Memory B cell (primary cell): ENCODE results near the gene NLGN2.
A peak's percentile ranks its signal among the peaks of the same experiment; 100 is the strongest.

Experiments used
- ATAC-seq: fragments of 150-1000 bp; cut with Tn5 transposase; 2 replicates; pipeline ENCODE4 v1.10.0; 2021; ENCODE audit warnings: low read depth, mild to moderate bottlenecking, moderate library complexity
- DNase-seq, 2 donors: peaks; one replicate each; pipeline ENCODE4 v3.0.0; 2022; ENCODE audit warnings: low spot score in 2 of 2
- H3K27ac Mint-ChIP-seq: one replicate; pipeline ENCODE4 v1.8.0; 2022; ENCODE audit warnings: mild to moderate bottlenecking, moderate library complexity, mixed read lengths
- H3K27me3 Mint-ChIP-seq: one replicate; pipeline ENCODE4 v1.8.0; 2022; ENCODE audit warnings: mixed read lengths
- H3K36me3 Mint-ChIP-seq: one replicate; pipeline ENCODE4 v1.8.0; 2022; ENCODE audit warnings: mild to moderate bottlenecking, mixed read lengths
- H3K4me1 Mint-ChIP-seq: one replicate; pipeline ENCODE4 v1.8.0; 2022; ENCODE audit warnings: mixed read lengths
- H3K4me3 Mint-ChIP-seq: one replicate; pipeline ENCODE4 v1.8.0; 2022; ENCODE audit warnings: mild to moderate bottlenecking, moderate library complexity, mixed read lengths
- H3K9me3 Mint-ChIP-seq: one replicate; pipeline ENCODE4 v1.8.0; 2022; ENCODE audit warnings: mixed read lengths

The NLGN2 gene

DNA sequence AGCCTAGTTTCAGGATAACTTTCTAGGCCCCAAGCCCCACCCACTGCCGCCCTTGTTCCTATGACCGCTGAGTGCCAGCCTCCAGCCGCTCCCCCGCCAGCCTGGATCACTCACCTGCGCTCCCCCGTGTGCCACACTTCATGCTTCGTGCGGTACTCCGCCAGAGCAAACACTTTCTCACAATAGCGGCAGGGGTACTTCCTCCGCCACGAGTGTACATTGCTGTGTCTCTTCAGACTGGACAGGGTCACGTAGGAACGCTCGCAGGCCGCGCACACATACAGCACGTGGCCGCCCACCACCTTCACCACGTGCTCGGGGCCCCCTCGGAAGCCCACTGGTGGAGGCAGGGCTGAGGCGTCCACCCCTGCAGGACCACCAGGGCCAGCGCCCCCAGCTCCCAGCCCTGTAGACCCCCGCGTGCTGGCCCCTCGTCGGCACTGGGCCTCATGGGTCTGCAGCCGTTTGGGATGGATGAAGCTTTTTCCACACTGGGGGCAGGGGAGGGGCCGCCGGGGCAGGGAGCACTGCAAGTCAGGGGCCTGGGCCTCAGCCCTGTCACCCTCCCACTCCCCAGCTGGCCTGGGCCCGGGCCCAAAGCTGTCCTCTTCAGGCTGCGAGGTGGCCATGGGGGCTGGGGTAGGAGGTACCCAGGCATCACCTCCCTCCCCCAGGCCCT is 58.1 kb downstream of the NLGN2 start:
- Mint-ChIP-seq H3K27ac (no peak overlapping the region), H3K27me3 (no peaks in the 10 kb centered on the region), H3K4me3 (no peak overlapping the region), H3K36me3 (peaks cover 18% of the 10 kb centered on the region), H3K4me1 (peaks cover 14% of the 10 kb centered on the region), H3K9me3 (no peaks in the 10 kb centered on the region)
- DNase-seq (no peak), ATAC-seq (no peak)

DNA sequence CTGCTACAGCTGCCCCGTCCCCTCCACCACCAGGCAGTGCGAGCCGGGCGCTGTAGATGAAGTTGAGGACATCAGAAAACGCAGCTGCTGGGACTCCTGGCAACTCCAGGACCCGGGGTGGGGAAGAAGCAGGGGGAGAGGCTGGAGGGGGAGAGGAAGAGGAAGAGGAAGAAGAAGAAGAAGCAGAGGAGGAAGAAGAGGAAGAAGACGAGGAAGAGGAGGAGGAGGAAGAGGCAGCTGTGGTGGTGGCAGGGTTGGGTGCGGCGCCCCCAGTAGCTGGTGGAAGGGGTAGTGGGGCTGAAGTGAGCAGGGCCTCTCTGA is 58.6 kb downstream of the NLGN2 start:
- DNase-seq (no peak), ATAC-seq (no peak)
- no peaks in the 10 kb centered on the region for H3K27me3 Mint-ChIP-seq
- H3K4me1 Mint-ChIP-seq = peaks cover 14% of the 10 kb centered on the region
- no peak overlapping the region for H3K27ac Mint-ChIP-seq
- no peaks in the 10 kb centered on the region for H3K9me3 Mint-ChIP-seq
- H3K4me3 Mint-ChIP-seq = no peak overlapping the region
- peaks cover 18% of the 10 kb centered on the region for H3K36me3 Mint-ChIP-seq

DNA sequence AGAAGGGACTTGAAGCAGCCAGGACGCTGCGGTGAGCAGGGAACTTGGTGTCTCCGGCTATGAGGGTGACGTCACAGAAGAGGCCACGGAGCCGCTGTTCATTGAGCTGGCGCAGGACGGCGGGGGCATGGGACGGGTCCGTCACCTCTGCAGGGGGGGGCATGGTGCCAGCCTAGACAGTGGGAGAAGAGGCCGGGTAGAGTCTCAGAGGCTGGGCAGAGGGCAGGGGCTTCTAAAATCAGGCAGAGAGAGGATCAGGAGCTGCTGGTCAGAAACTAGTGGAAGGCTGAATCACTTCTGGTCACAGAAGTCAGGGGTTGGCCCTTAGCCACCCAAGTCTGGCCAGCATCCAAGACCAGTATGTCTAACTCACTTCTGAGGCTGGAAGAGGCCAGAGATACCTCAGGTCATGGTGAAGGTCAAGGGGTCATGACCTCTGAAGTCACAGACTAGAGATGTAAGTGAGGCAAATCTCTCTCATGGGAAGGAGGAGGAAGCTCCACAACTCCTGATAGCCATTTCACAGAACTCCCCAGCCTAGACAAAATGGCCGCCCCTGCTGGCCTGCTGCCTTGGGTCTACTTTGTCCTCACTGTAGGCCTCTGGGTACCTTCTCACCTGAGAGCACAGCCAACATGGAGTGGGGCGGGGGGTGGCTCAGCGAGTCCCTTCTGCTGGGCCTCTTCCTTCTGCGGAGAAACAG is 59.1 kb downstream of the NLGN2 start:
- no peaks in the 10 kb centered on the region for H3K9me3 Mint-ChIP-seq
- H3K27me3 Mint-ChIP-seq = no peaks in the 10 kb centered on the region

DNA sequence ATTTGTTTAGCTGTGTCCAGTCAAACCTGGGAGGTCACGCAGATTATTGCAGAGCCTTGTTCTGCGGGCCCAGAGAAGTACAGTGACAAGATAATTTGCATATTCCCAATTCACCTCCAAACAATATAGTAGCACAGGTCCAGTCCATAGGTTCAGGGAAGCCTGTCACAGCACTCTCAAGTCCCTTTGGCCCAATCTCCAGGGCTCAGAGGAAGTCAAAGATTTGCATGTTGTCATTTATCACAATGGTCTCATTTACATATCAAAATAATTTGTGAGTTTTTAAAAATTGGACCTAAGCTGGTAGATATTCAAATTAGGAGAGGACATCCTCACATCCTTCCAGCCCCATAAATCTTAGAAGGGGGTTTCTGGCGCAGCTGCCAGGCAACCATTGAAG is 59.9 kb downstream of the NLGN2 start:
- Mint-ChIP-seq H3K4me3 (no peak overlapping the region), H3K36me3 (peaks cover 18% of the 10 kb centered on the region), H3K9me3 (no peaks in the 10 kb centered on the region), H3K4me1 (peaks cover 18% of the 10 kb centered on the region), H3K27ac (no peak overlapping the region), H3K27me3 (no peaks in the 10 kb centered on the region)
- ATAC-seq (peak; percentile 53), DNase-seq (no peak)

More for the DNA sequence above, 59.1 kb downstream of the NLGN2 start:
- ATAC-seq (no peak), DNase-seq (no peak)
- no peak overlapping the region for H3K27ac Mint-ChIP-seq
- H3K4me3 Mint-ChIP-seq = no peak overlapping the region
- peaks cover 15% of the 10 kb centered on the region for H3K4me1 Mint-ChIP-seq
- H3K36me3 Mint-ChIP-seq = peaks cover 18% of the 10 kb centered on the region

DNA sequence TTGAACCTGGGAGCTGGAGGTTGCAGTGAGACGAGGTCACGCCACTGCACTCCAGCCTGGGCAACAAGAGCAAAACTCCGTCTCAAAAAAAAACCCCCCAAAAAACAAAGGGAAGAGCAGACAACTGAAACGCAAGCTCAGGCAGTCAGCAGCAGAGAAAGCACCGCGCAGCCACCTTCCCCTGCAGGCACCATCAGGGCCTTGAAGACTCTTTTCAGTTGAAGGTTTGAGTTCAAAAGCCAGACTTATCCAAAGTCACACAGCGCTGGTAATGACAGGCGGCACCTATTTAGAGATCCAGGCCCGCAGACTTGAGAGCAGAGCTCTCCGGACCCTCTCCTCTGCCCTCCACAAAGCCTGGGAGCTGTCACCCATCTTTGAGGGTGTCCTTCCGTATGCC is 60.6 kb downstream of the NLGN2 start:
- DNase-seq = no peak
- Mint-ChIP-seq H3K27me3 (no peaks in the 10 kb centered on the region), H3K36me3 (peaks cover 16% of the 10 kb centered on the region), H3K4me1 (peaks cover 18% of the 10 kb centered on the region), H3K4me3 (no peak overlapping the region), H3K9me3 (no peaks in the 10 kb centered on the region), H3K27ac (no peak overlapping the region)
- no peak for ATAC-seq

DNA sequence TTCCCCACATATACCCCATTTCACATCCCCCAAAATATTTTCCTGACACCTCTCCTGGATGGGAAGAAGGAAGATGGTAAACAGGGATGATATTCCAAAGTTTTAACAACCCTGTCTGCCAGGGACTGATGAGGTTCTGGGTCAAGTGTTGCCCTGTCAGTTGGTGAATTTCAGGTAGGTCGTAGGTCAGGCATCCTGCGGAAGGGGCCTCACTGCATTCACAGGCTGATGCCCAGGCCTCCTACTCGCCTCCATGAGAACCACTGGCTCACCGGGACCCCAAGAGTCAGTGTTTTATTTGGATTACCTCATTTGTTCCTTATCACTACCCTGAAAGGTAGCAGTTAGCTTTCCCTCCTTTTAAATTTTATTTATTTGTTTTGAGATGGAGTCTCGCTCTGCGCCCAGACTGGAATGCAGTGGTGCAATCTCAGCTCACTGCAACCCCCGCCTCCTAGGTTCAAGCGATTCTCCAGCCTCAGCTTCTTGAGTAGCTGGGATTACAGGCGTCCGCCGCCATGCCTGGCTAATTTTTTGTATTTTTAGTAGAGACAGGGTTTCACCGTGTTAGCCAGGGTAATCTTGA is 61.3 kb downstream of the NLGN2 start:
- H3K9me3 Mint-ChIP-seq = no peaks in the 10 kb centered on the region
- peaks cover 18% of the 10 kb centered on the region for H3K4me1 Mint-ChIP-seq
- H3K27me3 Mint-ChIP-seq = no peaks in the 10 kb centered on the region
- no peak for DNase-seq
- H3K4me3 Mint-ChIP-seq = no peak overlapping the region
- H3K27ac Mint-ChIP-seq = no peak overlapping the region
- ATAC-seq = no peak
- H3K36me3 Mint-ChIP-seq = peaks cover 14% of the 10 kb centered on the region
